Measurements from ENCODE around the gene GALNT2.

Gene GALNT2

GRCh38 chr1:230097370-230097769 lies 30.3 kb downstream of the GALNT2 start:
- DNase-seq: no peak

DNA sequence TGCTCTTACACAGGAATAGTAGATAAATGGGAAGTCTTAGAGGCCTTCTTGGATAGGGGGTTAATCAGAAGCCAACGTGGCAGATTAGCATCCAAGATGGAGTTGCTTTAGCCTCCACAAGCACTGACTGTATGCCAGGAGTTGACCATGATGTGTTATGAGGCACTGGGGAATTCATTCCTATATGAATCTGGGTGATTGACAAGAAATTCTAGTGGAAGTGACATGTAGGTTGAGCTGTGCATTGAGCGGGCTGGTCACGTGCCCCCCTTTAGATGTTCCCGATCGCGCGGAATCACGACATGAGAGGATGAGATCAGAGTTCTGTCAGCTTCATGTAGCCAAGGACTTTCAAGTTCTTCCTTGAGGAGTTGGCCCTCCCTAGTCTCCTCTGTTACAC lies 31.7 kb downstream of the GALNT2 start:
- no peak for DNase-seq

DNA sequence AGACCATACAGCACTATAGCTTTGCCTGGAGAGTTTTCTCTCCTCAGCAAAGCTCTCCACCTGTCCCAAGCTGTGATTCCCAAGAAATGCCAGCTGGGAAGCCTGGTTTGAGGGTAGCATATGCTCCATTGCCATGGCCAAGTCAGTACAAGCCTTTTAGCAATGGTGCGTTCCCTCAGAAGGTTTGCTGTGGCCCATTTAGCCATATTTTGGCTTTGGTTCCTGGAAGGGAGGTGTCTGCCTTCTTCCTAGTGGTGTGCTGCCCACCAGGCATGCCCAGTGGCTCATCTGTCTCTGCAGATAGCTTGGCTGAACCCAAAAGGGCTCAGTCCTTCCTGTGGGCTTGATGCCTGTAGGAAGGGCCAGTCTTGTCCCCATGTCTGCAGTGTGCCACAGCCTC lies 32.4 kb downstream of the GALNT2 start:
- no peak for DNase-seq

- DNase-seq: no peak
Measured at GRCh38 chr1:230100932-230101331, 33.9 kb downstream of the GALNT2 start.

- no peak for DNase-seq
Measured at GRCh38 chr1:230101556-230101955, 34.5 kb downstream of the GALNT2 start.

DNA sequence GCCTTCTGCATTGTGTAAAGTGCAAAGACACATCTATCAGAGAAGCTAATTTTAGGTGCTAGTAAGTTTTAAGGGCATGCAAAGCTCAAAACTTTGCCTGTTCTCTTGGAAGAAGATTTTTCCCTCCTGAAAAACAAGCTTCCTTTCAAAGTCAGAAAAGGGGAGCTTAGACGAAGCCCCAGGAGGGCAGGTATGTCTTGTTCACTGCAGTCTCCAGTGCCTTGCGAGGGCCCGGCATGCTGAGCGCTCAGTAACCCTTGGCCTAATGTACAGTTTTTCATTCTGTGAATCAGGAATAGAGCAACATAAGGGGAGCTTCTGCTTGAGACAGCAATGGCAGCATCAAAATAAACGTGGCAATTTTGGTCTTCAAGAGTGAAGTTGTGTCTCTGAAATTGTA lies 35.0 kb downstream of the GALNT2 start:
- no peak for DNase-seq

DNA sequence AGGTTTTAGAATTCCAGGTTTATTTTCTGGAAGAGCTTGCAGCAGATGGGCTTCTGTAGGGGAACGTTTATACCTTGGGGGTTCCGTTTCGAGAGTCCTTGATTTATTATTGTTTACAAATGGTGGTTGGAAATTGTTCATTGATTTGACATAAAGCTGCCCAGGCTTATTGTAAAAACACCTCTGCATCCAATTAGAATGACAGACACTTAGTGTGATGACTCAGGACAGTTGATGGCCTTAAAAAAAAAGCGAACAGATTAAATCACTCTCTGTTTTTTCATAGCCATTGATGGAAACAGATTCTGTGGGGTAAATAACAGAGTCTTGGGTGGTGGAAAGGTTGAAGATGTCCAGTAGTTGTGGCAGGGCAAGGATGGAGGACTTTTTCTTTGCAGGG lies 35.4 kb downstream of the GALNT2 start:
- DNase-seq: no peak

GRCh38 chr1:230103306-230104173 lies 36.5 kb downstream of the GALNT2 start:
- no peak for DNase-seq

DNA sequence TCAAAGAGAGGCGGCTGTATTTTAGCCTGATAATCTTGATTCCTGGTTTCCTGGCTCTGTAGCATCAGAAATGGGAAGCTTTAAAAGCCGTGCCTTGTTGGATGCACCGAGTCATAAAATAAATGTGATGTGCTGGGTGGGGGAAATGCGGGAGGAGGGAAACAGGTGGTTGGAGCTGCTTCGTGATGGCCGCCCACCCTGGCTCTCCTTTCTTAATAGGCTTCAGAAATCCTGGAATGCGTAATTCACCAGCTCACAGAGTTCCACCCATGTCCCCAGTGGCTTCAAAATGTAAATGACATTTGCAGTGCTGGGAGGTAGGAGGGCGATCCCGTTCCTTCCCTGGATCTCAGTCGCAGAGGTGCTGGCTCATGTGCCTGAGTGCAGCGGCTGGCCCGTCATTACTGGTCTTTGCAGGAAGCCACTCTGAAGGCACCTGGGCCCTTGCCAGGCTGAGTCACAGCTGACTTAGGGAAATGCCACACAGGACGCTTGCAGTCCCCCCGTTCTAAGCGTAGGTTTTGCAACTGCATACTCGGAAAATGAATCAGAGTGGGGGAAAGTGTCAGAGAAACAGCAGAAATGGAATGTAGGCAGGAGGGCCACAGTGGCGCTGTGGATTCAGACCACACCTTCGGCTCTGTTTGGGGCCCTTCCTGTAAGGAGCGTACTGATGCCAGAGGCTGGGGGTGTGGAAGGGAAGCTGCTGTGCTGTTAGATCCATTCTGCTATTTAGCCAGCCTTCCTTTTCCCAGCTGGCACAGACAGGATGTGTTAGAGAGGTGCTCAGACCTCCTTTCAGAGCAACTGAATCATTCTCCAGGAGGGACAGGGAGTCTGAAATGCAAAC lies 37.6 kb downstream of the GALNT2 start:
- DNase-seq: peak; percentile 99

GRCh38 chr1:230105245-230105753 lies 38.3 kb downstream of the GALNT2 start:
- peak; percentile 71 for DNase-seq

GRCh38 chr1:230105754-230106625 lies 39.0 kb downstream of the GALNT2 start:
- peak; percentile 71 for DNase-seq

DNA sequence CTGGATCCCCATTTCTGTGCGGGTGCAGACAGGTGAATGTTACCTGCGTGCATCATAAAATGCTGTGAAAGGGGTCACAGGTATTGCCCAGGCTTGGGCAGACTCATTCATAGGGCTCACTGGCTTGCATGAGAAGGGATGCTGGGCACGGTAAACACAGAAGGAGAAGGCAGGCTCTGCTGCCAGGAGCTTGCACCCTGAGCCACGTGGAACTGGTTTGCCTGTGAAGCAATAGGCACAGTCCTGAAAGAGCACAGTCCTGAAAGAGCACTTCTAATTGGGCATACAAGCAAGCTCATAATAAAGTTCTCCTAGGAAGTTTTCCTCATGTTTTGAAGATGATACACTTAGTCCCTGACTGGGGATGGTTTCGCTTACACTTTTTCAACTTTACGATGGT lies 40.9 kb downstream of the GALNT2 start:
- DNase-seq: no peak

GRCh38 chr1:230108580-230108979 lies 41.5 kb downstream of the GALNT2 start:
- DNase-seq: no peak

DNA sequence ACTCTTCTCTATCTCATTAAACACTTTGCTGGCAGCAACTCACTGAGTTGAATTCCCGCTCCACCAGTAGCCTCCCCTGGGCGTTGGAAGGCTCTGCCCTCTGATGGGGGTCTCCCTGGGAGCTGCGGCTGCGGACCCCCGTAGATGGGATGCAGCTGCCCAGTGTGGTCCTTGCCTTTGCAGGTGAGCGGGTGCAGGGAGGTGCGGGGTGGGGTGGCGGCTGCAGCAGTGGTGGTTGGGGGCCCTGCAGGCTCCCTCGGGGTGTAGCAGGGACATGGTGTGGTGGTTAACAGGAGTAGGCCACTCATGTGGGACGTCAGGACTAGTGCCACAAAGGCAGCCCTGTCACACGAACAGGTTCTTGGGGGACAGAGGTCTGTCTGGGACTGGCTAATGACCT lies 42.0 kb downstream of the GALNT2 start:
- DNase-seq: no peak

- no peak for DNase-seq
Measured at GRCh38 chr1:230109895-230110667, 43.0 kb downstream of the GALNT2 start.

DNA sequence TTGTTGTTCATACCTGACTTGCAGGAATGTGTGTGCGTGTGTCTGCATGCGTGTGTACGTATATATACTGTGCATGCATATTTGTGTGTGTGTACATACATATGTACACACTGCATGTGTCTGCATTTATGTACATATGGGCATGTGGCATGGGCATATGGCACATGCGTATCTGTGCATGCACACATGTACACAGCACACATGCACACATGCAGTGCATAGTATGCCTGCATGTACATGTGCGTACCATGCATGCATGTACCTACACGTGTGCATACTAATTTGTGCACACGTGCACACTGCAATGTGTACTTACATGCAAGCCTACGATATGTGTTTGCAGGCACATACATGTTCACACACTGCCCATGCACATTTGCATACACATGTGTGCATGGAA lies 43.9 kb downstream of the GALNT2 start:
- DNase-seq: no peak

DNA sequence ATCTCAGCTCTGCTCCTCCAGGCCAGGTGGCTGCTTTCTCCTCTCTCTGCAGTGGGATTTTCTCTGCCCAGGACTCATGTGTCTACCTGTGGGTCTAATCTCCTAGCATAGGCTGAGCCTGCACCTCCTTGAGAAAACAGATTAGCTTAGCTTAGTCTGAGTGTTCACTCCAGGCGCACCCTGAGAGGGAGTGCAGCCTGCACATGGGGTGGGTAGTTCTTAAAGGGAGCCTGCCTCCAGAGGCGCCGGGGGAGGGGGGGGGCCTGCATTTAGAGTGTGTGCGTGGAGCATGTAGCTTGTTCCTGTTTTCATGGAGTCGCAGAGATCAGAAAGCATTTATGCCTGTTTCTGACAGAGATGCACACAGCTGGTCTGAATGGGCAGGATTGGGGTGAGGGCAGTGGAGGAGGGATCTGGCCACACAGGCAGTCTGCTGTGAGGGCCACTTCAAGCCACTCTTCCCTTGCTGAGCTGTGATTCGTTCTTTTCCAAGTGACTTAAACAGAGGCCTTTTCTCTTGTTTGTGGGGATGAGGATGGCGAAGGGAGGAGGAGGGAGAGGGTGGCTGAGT lies 45.2 kb downstream of the GALNT2 start:
- no peak for DNase-seq

DNA sequence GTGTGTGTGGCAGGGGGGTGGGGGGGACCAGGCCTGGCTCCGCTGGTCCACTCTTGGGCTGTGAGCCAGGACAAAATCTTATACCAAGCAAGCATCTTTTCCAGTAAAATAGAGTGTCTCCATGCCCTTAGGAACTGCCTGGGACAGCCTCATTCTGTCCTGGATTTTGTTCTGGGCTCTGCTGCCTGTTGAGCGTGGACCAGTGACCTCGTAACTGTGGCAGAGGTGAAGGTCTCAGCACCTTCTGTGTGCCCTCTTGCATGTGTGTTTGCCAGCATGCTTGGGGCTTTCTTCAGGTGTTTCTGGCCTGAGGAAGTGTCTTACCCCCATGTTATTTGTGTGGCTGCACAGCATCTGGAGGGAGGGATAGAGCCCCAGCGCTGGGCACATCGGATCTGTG lies 45.7 kb downstream of the GALNT2 start:
- no peak for DNase-seq

- no peak for DNase-seq
Measured at GRCh38 chr1:230113235-230113592, 46.2 kb downstream of the GALNT2 start.

DNA sequence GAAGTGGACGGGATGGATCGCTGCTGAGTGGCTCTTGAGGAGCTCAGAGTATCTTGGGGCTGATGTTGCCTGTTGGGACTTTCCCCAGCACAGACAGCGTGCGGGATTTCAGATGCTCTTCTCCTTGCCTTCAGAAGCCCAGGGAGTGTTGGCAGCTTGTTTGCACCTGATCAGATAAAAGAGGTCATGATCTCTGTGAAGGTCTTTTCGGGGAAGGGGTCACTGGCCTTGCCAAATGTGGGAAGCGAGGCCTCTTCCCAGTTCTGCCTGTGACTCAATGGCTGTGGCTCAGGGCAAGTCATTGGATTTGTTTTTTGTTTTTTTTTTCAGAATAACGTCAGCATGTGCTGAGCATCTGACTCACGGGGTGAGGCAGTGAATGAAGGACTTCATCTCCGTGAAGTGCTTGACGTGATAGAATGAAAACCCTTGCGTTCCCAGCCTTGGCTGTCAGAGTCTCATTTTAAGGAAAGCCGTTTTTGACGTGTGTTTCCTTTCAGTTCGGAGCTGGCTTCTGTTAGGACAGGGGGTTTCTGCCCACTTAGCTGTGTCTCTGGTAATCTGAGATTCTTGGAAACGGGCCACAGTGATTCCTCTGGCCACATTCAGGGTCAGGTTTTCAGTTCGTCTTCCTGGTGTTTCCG lies 46.7 kb downstream of the GALNT2 start:
- peak; percentile 70 for DNase-seq

GRCh38 chr1:230114237-230114651 lies 47.2 kb downstream of the GALNT2 start:
- DNase-seq: no peak
